Calu3 (cell line): ENCODE data around the gene MELTF. TPM values are rescaled to one million over a fixed set of nuclear protein-coding genes. Genes with fewer than 3 reads are reported as not detected.

Experiments used
- BruUV-seq: library from RNA; stranded (reverse); fragments of 400-500 nt; replicated peaks from 2 replicates; lab custom pipeline; 2021; lab: Mats Ljungman, UMichigan
- CTCF ChIA-PET: fragments of 300-600 bp; sonication (Branson Sonifier 250); formaldehyde crosslinking; loops from one replicate; lab custom pipeline; 2022; ENCODE audit warnings: antibody characterized with exemption; lab: Charles Lee
- DNase-seq: peaks from one replicate; pipeline ENCODE4 v3.0.0; 2022
- H3K27ac Mint-ChIP-seq: one replicate; pipeline ENCODE4 v1.8.0; 2022; ENCODE audit warnings: mixed read lengths; ENCODE audit not compliant: unreplicated experiment
- H3K27me3 Mint-ChIP-seq: one replicate; pipeline ENCODE4 v1.8.0; 2022; ENCODE audit warnings: mixed read lengths; ENCODE audit not compliant: unreplicated experiment
- H3K36me3 Mint-ChIP-seq: one replicate; pipeline ENCODE4 v1.8.0; 2022; ENCODE audit warnings: mild to moderate bottlenecking, moderate library complexity, mixed read lengths; ENCODE audit not compliant: insufficient read depth, unreplicated experiment
- H3K4me1 Mint-ChIP-seq: one replicate; pipeline ENCODE4 v1.8.0; 2022; ENCODE audit warnings: mild to moderate bottlenecking, low read depth, mixed read lengths; ENCODE audit not compliant: unreplicated experiment
- H3K4me3 Mint-ChIP-seq: one replicate; pipeline ENCODE4 v1.8.0; 2022; ENCODE audit warnings: mild to moderate bottlenecking, low read depth, moderate library complexity, mixed read lengths; ENCODE audit not compliant: unreplicated experiment
- H3K9me3 Mint-ChIP-seq: one replicate; pipeline ENCODE4 v1.8.0; 2022; ENCODE audit warnings: low read depth, mixed read lengths; ENCODE audit not compliant: unreplicated experiment
- intact Hi-C: fragments of 100-400 bp; cut with micrococcal nuclease; formaldehyde crosslinking; loops from one replicate; pipeline ENCODE4 v1.10.0; 2022; ENCODE audit not compliant: unreplicated experiment
- total RNA-seq: library from RNA; stranded (reverse); gene quantifications from 2 replicates; pipeline ENCODE4 v1.2.3, GENCODE V29; 2022
- TF ChIP-seq, protein P1 (sequence below): fragments of 200-600 bp; IDR thresholded peaks from one replicate; pipeline ENCODE4 v1.8.0; 2022; ENCODE audit warnings: antibody characterized with exemption; ENCODE audit not compliant: unreplicated experiment

Gene MELTF
- total RNA-seq, 1 experiment from 2014 or later, result 39.0 TPM

DNA sequence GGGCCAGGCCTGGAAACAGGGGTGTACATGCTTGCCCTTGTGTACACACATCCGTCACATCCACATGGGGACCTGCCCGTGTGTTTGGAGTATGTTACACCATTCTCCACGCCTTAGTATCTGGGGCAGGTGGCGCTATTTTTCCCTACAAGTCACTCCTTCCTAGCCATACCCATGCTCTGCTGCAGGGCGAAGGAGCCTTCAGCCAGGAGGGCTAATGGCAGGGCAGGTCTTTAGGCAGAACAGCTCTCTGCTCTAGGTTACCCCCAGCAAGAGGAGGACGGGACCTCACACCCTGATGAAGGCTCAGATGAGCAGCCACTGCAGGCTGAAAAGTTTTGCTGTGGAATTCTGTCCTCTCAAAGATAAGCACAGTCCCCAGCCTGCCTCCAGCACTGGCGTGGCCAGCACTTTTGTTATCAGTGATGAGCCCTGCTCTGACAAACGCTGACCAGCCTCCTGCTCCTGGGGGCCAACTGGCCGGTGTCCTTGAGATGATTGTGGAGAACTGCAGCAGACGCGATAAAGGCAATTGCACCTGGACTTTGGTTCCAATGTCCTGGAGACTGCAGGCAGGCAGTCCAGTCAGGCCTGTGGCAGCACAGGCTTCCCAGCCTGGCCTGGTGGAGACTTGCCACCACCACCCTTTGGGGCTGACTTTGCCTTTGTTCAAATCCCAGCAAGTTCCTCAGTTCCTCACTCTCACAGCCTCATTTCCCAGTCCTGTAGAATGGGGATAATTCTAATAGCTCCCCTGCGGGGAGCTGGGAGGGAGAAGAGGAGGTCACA is 41.2 kb downstream of the MELTF start:
- peak; percentile 28 for DNase-seq
- CTCF ChIA-PET, result no interaction called here
- H3K4me1 Mint-ChIP-seq, result no peaks in the 10 kb centered on the region

DNA sequence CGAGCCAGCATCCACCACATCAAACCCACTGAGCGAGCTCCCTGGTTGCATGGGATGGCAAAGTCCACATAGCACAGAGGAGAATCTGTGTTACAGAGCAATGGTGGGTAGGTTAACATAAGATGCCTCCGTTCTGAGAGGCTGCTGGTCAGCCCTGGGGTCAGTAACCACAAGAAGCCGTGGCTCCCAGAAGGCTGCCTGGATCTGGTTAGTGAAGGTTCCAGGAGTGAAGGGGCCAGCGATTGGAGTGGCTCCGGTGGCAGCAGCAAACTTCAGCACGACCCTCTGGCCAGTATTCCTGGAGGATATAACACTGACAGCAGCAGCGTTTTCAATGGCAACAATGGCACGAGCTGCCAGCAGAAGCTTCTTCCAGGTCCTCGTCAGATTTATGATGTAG is 42.6 kb downstream of the MELTF start:
- CTCF ChIA-PET, result no interaction called here
- no peak overlapping the region for H3K4me3 Mint-ChIP-seq
- H3K36me3 Mint-ChIP-seq, result no peaks in the 10 kb centered on the region
- peaks cover 6% of the 10 kb centered on the region for H3K9me3 Mint-ChIP-seq
- no peak overlapping the region for H3K27ac Mint-ChIP-seq
- no TSS peak for BruUV-seq
- no peak for DNase-seq
- intact Hi-C loops, result no loop called here
- H3K27me3 Mint-ChIP-seq, result peaks cover 58% of the 10 kb centered on the region
- TF ChIP-seq, protein P1, sequence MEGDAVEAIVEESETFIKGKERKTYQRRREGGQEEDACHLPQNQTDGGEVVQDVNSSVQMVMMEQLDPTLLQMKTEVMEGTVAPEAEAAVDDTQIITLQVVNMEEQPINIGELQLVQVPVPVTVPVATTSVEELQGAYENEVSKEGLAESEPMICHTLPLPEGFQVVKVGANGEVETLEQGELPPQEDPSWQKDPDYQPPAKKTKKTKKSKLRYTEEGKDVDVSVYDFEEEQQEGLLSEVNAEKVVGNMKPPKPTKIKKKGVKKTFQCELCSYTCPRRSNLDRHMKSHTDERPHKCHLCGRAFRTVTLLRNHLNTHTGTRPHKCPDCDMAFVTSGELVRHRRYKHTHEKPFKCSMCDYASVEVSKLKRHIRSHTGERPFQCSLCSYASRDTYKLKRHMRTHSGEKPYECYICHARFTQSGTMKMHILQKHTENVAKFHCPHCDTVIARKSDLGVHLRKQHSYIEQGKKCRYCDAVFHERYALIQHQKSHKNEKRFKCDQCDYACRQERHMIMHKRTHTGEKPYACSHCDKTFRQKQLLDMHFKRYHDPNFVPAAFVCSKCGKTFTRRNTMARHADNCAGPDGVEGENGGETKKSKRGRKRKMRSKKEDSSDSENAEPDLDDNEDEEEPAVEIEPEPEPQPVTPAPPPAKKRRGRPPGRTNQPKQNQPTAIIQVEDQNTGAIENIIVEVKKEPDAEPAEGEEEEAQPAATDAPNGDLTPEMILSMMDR, result no peak
- H3K4me1 Mint-ChIP-seq, result no peaks in the 10 kb centered on the region

More for the DNA sequence above, 41.2 kb downstream of the MELTF start:
- BruUV-seq, result no TSS peak
- Mint-ChIP-seq H3K27ac (no peak overlapping the region), H3K9me3 (peaks cover 2% of the 10 kb centered on the region), H3K36me3 (no peaks in the 10 kb centered on the region), H3K4me3 (no peak overlapping the region), H3K27me3 (peaks cover 56% of the 10 kb centered on the region)
- intact Hi-C loops, result no loop called here
- TF ChIP-seq, protein P1, result no peak

GRCh38 chr3:196985954-196986885 is 43.4 kb downstream of the MELTF start:
- peaks cover 9% of the 10 kb centered on the region for H3K9me3 Mint-ChIP-seq
- no peak overlapping the region for H3K27ac Mint-ChIP-seq
- intact Hi-C loops, result no loop called here
- no peak overlapping the region for H3K4me3 Mint-ChIP-seq
- no peak for DNase-seq
- no TSS peak for BruUV-seq
- H3K4me1 Mint-ChIP-seq, result no peaks in the 10 kb centered on the region
- peaks cover 65% of the 10 kb centered on the region for H3K27me3 Mint-ChIP-seq
- TF ChIP-seq, protein P1, result no peak
- CTCF ChIA-PET, result no interaction called here
- no peaks in the 10 kb centered on the region for H3K36me3 Mint-ChIP-seq

- TF ChIP-seq, protein P1, result no peak
- Mint-ChIP-seq H3K27me3 (peaks cover 67% of the 10 kb centered on the region), H3K27ac (no peak overlapping the region), H3K4me1 (no peaks in the 10 kb centered on the region), H3K4me3 (no peak overlapping the region), H3K9me3 (peaks cover 9% of the 10 kb centered on the region), H3K36me3 (no peaks in the 10 kb centered on the region)
- no peak for DNase-seq
- no TSS peak for BruUV-seq
- CTCF ChIA-PET, result no interaction called here
- intact Hi-C loops, result no loop called here
Measured at GRCh38 chr3:196985298-196985697, 44.3 kb downstream of the MELTF start.
